MCF 10A (cell line): Measurements from ENCODE around the gene SH2D1B. TPM values are rescaled to one million over a fixed set of nuclear protein-coding genes. Genes with fewer than 3 reads are reported as not detected.

Experiments
- BruUV-seq: library from RNA; stranded (reverse); fragments of 400-500 nt; replicated peaks from 2 replicates; lab custom pipeline; 2021; lab: Mats Ljungman, UMichigan
- CTCF ChIA-PET: fragments of 300-600 bp; sonication (Branson Sonifier 250); formaldehyde crosslinking; extraction: SDS; loops from one replicate; lab custom pipeline; 2021; ENCODE audit warnings: antibody characterized with exemption, inconsistent platforms; lab: Yijun Ruan, JAX
- POLR2A ChIA-PET: fragments of 300-600, 350-650 bp; sonication (Branson Sonifier 250); formaldehyde crosslinking; extraction: SDS; loops from one replicate; lab custom pipeline; 2020; ENCODE audit warnings: antibody characterized with exemption, inconsistent platforms; lab: Yijun Ruan, JAX
- DNase-seq: peaks from one replicate; pipeline ENCODE4 v3.0.0-alpha.2; 2018; ENCODE audit not compliant: unreplicated experiment
- H3K27ac Mint-ChIP-seq: one replicate; pipeline ENCODE4 v1.8.0; 2022; ENCODE audit warnings: mild to moderate bottlenecking, low read depth, mixed read lengths; ENCODE audit not compliant: unreplicated experiment
- H3K27me3 Mint-ChIP-seq: one replicate; pipeline ENCODE4 v1.8.0; 2022; ENCODE audit warnings: mixed read lengths; ENCODE audit not compliant: insufficient read depth, unreplicated experiment
- H3K36me3 Mint-ChIP-seq: one replicate; pipeline ENCODE4 v1.8.0; 2022; ENCODE audit warnings: mild to moderate bottlenecking, moderate library complexity, mixed read lengths; ENCODE audit not compliant: insufficient read depth, unreplicated experiment
- H3K4me1 Mint-ChIP-seq: one replicate; pipeline ENCODE4 v1.8.0; 2022; ENCODE audit warnings: mixed read lengths; ENCODE audit not compliant: insufficient read depth, unreplicated experiment
- H3K4me3 Mint-ChIP-seq: one replicate; pipeline ENCODE4 v1.8.0; 2022; ENCODE audit warnings: mild to moderate bottlenecking, moderate library complexity, mixed read lengths; ENCODE audit not compliant: unreplicated experiment
- H3K9me3 Mint-ChIP-seq: one replicate; pipeline ENCODE4 v1.8.0; 2022; ENCODE audit warnings: mixed read lengths; ENCODE audit not compliant: unreplicated experiment
- CTCF ChIP-seq: fragments of 200-600 bp; IDR thresholded peaks from one replicate; pipeline ENCODE4 v1.8.0; 2022; ENCODE audit warnings: antibody characterized with exemption, mild to moderate bottlenecking; ENCODE audit not compliant: unreplicated experiment
- intact Hi-C: fragments of 100-400 bp; cut with micrococcal nuclease; formaldehyde crosslinking; loops from 2 replicates; pipeline ENCODE4 v1.14.1; 2022
- total RNA-seq: library from RNA; stranded (reverse); gene quantifications from 2 replicates; pipeline ENCODE4 v1.2.3, GENCODE V29; 2022

The SH2D1B gene
- total RNA-seq, 1 experiment from 2014 or later, result not detected

- ChIA-PET CTCF (interaction anchor here (0.7 to 5.0 kb wide), 6 partner anchors 11 to 312 kb away, joined by 3 to 45 read pairs (median 12); partner anchors contain the start of gene C1orf226), POLR2A (interaction anchor here (1.2 kb wide), 1 partner anchor 193 kb away, joined by 3 read pairs; the partner anchor contains the start of gene UAP1)
- Mint-ChIP-seq H3K27ac (no peak overlapping the region), H3K4me3 (no peak overlapping the region), H3K36me3 (peaks cover 6% of the 10 kb centered on the region), H3K27me3 (no peaks in the 10 kb centered on the region), H3K9me3 (no peaks in the 10 kb centered on the region), H3K4me1 (peaks cover 41% of the 10 kb centered on the region)
- intact Hi-C loops, result no loop called here
- no peak for DNase-seq
- no TSS peak for BruUV-seq
- no peak for TF ChIP-seq CTCF
Measured at GRCh38 chr1:162368451-162368850, 43.5 kb downstream of the SH2D1B start.

DNA sequence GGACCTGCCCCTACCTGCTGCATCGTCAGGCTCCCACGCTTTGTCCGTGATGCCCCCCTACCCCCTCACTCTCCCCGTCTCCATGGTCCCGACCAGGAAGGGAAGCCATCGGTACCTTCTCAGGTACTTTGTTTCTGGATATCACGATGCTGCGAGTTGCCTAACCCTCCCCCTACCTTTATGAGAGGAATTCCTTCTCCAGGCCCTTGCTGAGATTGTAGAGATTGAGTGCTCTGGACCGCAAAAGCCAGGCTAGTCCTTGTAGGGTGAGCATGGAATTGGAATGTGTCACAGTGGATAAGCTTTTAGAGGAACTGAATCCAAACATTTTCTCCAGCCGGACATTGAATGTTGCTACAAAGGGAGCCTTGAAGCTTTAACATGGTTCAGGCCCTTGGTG, 44.2 kb downstream of the SH2D1B start:
- no peak for TF ChIP-seq CTCF
- no peaks in the 10 kb centered on the region for H3K9me3 Mint-ChIP-seq
- no TSS peak for BruUV-seq
- H3K27me3 Mint-ChIP-seq, result no peaks in the 10 kb centered on the region
- H3K27ac Mint-ChIP-seq, result no peak overlapping the region
- POLR2A ChIA-PET, result no interaction called here
- intact Hi-C loops, result no loop called here
- no peak for DNase-seq
- CTCF ChIA-PET, result interaction anchor here (0.7 to 5.0 kb wide), 7 partner anchors 7 to 311 kb away, joined by 3 to 45 read pairs (median 17); partner anchors contain the start of gene C1orf226
- peaks cover 34% of the 10 kb centered on the region for H3K4me1 Mint-ChIP-seq
- H3K4me3 Mint-ChIP-seq, result no peak overlapping the region
- H3K36me3 Mint-ChIP-seq, result peaks cover 6% of the 10 kb centered on the region

GRCh38 chr1:162367073-162367472, 44.9 kb downstream of the SH2D1B start:
- BruUV-seq, result no TSS peak
- DNase-seq, result no peak
- ChIA-PET POLR2A (interaction anchor here (2.5 kb wide), 1 partner anchor 15 kb away, joined by 10 read pairs; the partner anchor contains the start of gene C1orf226), CTCF (interaction anchor here (0.6 to 4.8 kb wide), 11 partner anchors 8 to 311 kb away, joined by 3 to 21 read pairs (median 6); partner anchors contain the start of gene C1orf226)
- no peak overlapping the region for H3K4me3 Mint-ChIP-seq
- intact Hi-C loops, result no loop called here
- H3K27ac Mint-ChIP-seq, result no peak overlapping the region
- TF ChIP-seq CTCF, result no peak
- H3K4me1 Mint-ChIP-seq, result peaks cover 27% of the 10 kb centered on the region
- peaks cover under 1% of the 10 kb centered on the region for H3K36me3 Mint-ChIP-seq
- H3K9me3 Mint-ChIP-seq, result no peaks in the 10 kb centered on the region
- H3K27me3 Mint-ChIP-seq, result no peaks in the 10 kb centered on the region

DNA sequence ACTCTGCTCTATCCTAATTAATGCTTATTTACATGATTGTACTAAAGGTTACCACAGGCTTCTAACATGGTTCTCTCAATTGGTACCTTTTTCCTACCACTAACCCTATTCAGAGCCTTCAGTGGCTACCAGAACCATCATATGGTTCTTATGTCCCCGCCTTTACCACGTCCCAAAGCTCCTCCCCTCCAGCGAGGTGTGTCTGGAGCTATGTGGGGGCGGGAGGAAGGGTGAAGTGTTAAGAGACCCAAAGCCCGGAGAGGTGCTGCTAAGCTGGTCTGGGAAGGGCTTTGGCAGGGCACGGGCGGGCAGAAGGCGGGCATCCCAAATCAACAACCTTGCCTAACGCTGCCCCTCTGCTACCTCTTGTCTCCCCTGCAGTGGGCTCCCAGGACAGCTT, 45.3 kb downstream of the SH2D1B start:
- no peak for DNase-seq
- intact Hi-C loops, result no loop called here
- H3K27ac Mint-ChIP-seq, result no peak overlapping the region
- H3K36me3 Mint-ChIP-seq, result no peaks in the 10 kb centered on the region
- ChIA-PET POLR2A (interaction anchor here (1.0 to 2.5 kb wide), 3 partner anchors 11 to 17 kb away, joined by 3 to 10 read pairs (median 4); partner anchors contain the start of gene C1orf226), CTCF (interaction anchor here (1.0 to 4.8 kb wide), 9 partner anchors 10 to 310 kb away, joined by 3 to 21 read pairs (median 7); partner anchors contain the start of gene C1orf226)
- H3K4me3 Mint-ChIP-seq, result no peak overlapping the region
- no peak for TF ChIP-seq CTCF
- peaks cover 23% of the 10 kb centered on the region for H3K4me1 Mint-ChIP-seq
- H3K27me3 Mint-ChIP-seq, result no peaks in the 10 kb centered on the region
- no TSS peak for BruUV-seq
- H3K9me3 Mint-ChIP-seq, result no peaks in the 10 kb centered on the region
